ENCODE measurements around the gene TKT. TPM values are rescaled to one million over a fixed set of nuclear protein-coding genes. Genes with fewer than 3 reads are reported as not detected.

The TKT gene
- total RNA-seq, 4 donors from 2014 or later: 468 to 962 (median 800) TPM

GRCh38 chr3:53226142-53226840 is 29.5 kb downstream of the TKT start:
- no peaks in the 10 kb centered on the region for H3K9me3 ChIP-seq
- TF ChIP-seq POLR2A (IDR thresholded peaks at IDR 0.05): no peak
- TF ChIP-seq, protein P1, sequence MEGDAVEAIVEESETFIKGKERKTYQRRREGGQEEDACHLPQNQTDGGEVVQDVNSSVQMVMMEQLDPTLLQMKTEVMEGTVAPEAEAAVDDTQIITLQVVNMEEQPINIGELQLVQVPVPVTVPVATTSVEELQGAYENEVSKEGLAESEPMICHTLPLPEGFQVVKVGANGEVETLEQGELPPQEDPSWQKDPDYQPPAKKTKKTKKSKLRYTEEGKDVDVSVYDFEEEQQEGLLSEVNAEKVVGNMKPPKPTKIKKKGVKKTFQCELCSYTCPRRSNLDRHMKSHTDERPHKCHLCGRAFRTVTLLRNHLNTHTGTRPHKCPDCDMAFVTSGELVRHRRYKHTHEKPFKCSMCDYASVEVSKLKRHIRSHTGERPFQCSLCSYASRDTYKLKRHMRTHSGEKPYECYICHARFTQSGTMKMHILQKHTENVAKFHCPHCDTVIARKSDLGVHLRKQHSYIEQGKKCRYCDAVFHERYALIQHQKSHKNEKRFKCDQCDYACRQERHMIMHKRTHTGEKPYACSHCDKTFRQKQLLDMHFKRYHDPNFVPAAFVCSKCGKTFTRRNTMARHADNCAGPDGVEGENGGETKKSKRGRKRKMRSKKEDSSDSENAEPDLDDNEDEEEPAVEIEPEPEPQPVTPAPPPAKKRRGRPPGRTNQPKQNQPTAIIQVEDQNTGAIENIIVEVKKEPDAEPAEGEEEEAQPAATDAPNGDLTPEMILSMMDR (IDR thresholded peaks at IDR 0.05): no peak
- no peak overlapping the region for H3K4me3 ChIP-seq (replicated peaks in 1 of 3)
- no peak overlapping the region for H3K27ac ChIP-seq
- H3K27me3 ChIP-seq: no peaks in the 10 kb centered on the region
- no peaks in the 10 kb centered on the region for H3K4me1 ChIP-seq
- WGBS, 2 donors: 86 to 87% methylated on average over 11 of the region's 12 CpGs
- H3K36me3 ChIP-seq: peaks cover 81 to 86% of the 10 kb centered on the region in 2 donors
- intact Hi-C loops (cut with DNase I): no loop called here
- no peak for DNase-seq

- no peak overlapping the region for H3K4me3 ChIP-seq (replicated peaks in 1 of 3)
- H3K4me1 ChIP-seq: no peaks in the 10 kb centered on the region
- no peaks in the 10 kb centered on the region for H3K9me3 ChIP-seq
- 93 to 95% methylated on average over 7 of the region's 7 CpGs for WGBS, 2 donors
- TF ChIP-seq, protein P1 (IDR thresholded peaks at IDR 0.05): no peak
- TF ChIP-seq POLR2A (IDR thresholded peaks at IDR 0.05): no peak
- no peak overlapping the region for H3K27ac ChIP-seq
- peaks cover 75 to 80% of the 10 kb centered on the region in 2 donors for H3K36me3 ChIP-seq
- DNase-seq: no peak
- intact Hi-C loops (cut with DNase I): no loop called here
- no peaks in the 10 kb centered on the region for H3K27me3 ChIP-seq
Observed at GRCh38 chr3:53225651-53226050, 30.2 kb downstream of the TKT start.

GRCh38 chr3:53225181-53225580 is 30.6 kb downstream of the TKT start:
- Histone ChIP-seq H3K36me3 (peaks cover 70 to 75% of the 10 kb centered on the region in 2 donors), H3K4me3 (replicated peaks in 1 of 3) (no peak overlapping the region), H3K4me1 (no peaks in the 10 kb centered on the region), H3K27ac (no peak overlapping the region), H3K27me3 (no peaks in the 10 kb centered on the region), H3K9me3 (no peaks in the 10 kb centered on the region)
- no peak for DNase-seq
- 92% methylated on average over 6 of the region's 6 CpGs for WGBS, 2 donors
- TF ChIP-seq, protein P1 (IDR thresholded peaks at IDR 0.05): no peak
- TF ChIP-seq POLR2A (IDR thresholded peaks at IDR 0.05): no peak
- intact Hi-C loops (cut with DNase I): no loop called here

DNA sequence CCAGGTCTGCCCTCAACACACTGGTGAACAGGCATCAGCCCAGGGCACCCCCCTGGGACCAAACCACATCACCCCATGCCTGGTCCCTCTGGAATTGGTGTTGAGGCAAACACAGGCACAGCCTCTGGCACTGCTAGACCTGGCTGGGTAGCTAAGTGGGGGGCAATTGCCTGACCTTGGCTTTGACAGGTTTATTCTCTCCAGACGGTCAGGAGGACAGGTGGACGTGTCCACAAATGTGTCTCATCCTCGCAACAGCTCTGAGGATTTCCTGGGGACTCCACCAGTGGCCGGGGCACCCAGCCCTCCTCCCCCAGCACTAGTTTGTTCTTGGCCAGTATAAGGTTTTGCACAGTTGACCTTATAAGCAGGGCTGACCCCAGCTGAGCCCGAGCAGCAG is 31.3 kb downstream of the TKT start:
- 87 to 98% methylated on average over 4 of the region's 5 CpGs for WGBS, 2 donors
- Histone ChIP-seq H3K27ac (peak overlapping the region in 1 of 3 donors; percentile 7), H3K36me3 (peaks cover 63 to 68% of the 10 kb centered on the region in 2 donors)

DNA sequence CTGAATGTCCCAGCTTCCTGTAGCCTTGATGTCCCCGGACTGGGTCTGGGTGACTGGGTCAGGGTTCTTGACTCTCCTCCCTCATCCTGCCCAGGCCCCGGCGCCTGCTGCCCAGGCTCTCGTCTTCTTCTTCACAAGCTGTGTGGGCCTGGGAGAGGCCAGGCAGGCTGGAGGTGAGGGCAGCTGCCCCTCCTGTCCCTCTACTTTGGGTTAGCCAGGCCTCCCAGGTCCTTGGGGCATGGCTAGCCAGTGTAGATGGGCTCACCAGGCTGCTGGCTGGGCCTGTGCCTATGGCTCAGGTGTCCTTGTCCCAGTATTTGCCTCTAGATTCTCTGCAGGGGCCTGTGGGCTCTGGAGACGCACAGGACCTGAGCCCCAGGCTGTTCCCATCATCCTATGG is 31.8 kb downstream of the TKT start:
- intact Hi-C loops (cut with DNase I): no loop called here
- WGBS, 2 donors: 70 to 89% methylated on average over 5 of the region's 5 CpGs

More for the DNA sequence above, 31.3 kb downstream of the TKT start:
- intact Hi-C loops (cut with DNase I): no loop called here
- no peak overlapping the region for H3K4me3 ChIP-seq (replicated peaks in 1 of 3)
- no peaks in the 10 kb centered on the region for H3K4me1 ChIP-seq
- no peaks in the 10 kb centered on the region for H3K27me3 ChIP-seq
- H3K9me3 ChIP-seq: no peaks in the 10 kb centered on the region
- TF ChIP-seq POLR2A (IDR thresholded peaks at IDR 0.05): no peak
- TF ChIP-seq, protein P1 (IDR thresholded peaks at IDR 0.05): no peak
- DNase-seq: no peak

More for the DNA sequence above, 31.8 kb downstream of the TKT start:
- DNase-seq: no peak
- Histone ChIP-seq H3K4me1 (no peaks in the 10 kb centered on the region), H3K4me3 (replicated peaks in 1 of 3) (no peak overlapping the region), H3K9me3 (no peaks in the 10 kb centered on the region), H3K27ac (peak overlapping the region in 1 of 3 donors; percentile 7), H3K36me3 (peaks cover 58 to 63% of the 10 kb centered on the region in 2 donors), H3K27me3 (no peaks in the 10 kb centered on the region)
- TF ChIP-seq, protein P1 (IDR thresholded peaks at IDR 0.05): no peak
